Left renal pelvis (tissue), 4 donors: ENCODE measurements around the gene CALCR. TPM values are rescaled to one million over a fixed set of nuclear protein-coding genes. Genes with fewer than 3 reads are reported as not detected.
A peak's percentile ranks its signal among the peaks of the same experiment; 100 is the strongest.
"Not testable (repeated sequence)": the region's sequence is repeated elsewhere in the genome, so short reads cannot be mapped to it uniquely, and the experiment has no call there.

Experiments
- DNase-seq, 4 donors: peaks; one replicate each; pipeline ENCODE4 v3.0.0-alpha.2; 2013; ENCODE audit warnings: low read depth in 4 of 4, low spot score in 3 of 4
- polyA plus RNA-seq, 4 donors: library from polyadenylated mRNA; unstranded; fragments of 120-200 nt; gene quantifications; one replicate each; pipeline ENCODE4 v1.2.1, GENCODE V29; 2013; ENCODE audit not compliant: insufficient read length in 4 of 4

CALCR gene
- polyA plus RNA-seq, result 1 to 10 TPM in 1 of 4 donors, under 1 TPM in 3; 0.08 to 1.2 (median 0.67) TPM

DNA sequence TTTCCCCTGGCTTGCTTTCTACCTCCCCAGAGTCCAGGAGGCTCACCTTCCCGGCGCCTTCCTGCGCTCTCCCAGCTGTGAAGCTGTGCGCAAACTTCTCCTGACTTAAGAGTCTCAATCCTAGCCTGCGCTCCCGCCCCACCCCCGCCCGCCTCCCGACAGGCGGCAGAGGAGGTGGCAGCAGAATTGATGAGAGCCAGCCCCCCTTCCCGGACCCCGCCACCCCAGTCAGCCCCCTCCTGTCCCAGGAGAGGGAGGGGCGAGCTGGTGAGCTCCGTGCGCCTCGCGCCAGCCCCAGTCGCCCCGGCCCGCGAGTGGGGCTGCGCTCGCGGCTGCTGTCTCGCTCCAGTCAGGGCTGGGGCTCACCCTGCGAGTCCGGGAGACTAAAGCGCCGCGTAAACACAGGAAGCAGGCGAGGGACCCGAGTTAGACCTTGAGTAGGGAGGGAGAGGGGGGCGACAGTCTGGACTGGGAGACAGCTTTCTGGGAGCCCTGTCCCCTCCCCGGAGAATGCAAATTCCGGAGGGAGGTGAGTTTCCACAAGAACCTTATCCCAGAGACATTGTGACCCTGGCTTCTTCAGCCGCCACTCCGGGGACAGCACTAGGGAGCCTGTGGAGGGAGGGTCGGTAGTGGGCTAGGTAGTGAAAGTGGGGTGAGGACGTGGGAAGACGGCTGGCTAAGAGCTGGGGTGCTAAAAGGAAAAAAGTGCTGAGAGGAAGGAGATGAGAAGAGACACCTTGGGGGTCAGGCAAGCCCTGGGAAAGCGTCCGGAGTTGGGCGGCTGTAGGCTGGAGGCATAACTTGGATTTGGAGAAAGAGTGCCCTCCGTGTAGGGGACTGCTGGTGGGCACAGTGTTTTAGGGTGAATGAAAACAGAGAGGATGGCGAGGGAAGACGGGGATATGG, at the start of gene CALCR:
Gene CALCR, minus strand, starts transcription at position 79 of the 909 bp plus-strand sequence. CDS start 87,743 bp downstream, outside the sequence.
- DNase-seq, result no peak

DNA sequence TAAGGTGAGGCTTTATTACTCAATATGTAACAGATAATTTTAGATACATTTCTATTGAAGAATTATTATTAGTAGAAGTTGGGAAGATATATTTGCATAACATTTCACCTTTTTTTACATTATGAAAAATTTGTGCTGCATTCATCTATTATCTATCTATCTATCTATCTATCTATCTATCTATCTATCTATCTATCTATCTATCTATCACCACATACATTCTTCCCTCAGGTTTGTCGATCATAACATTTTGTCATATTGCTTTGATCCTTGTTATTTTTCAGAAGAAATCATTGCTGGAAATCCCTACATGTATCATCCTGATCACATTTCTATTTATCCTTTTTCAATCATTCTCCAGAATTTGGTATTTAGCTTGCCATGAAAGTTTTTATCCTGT, 49.3 kb upstream of the CALCR start:
- no peak for DNase-seq

DNA sequence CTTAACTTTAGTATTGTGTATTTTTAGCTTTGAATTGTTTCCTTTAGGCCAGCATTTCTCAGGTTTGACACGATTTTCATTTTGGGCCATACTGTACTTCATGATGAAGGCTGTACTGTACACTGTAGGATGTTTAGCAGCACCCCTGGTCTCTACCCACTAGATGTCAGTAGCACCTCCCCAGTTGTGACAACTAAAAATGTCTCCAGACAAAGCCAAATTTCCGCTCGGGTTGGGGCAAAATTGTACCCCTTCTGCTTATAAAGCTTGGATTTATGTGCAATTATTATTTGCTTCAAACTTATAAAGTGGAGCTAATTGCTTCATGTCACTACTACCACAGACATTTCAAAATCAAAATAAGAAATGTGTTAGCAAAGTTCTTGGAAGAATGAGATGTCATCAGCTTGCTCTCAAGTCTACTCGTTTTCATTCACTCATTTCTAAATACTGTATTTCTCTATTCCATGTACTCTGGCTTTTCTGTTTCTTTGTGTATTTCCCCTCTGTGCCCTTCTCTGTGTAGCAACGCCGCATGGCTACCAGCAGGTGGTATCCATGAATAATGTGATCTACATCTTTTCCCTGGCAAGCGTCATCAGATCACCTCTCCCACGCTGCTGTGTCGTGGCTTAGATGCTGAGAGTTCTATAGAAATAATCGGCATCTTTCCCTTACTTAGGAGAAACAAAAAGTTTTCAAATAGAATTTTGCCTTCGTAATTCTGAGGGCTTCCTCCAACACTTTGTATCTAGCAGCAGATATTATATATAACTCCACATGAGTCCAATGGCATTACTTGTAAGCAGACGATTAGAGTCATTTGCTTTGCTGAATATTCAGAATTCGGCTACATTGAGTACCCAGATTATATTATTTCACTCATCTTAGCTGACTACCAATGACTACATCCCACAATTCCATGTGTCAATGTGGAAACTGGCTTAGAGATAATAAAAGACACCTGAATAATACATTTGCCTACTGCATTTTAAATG, 47.8 kb upstream of the CALCR start:
- DNase-seq, result peak in 1 of 4 donors; percentile 6

DNA sequence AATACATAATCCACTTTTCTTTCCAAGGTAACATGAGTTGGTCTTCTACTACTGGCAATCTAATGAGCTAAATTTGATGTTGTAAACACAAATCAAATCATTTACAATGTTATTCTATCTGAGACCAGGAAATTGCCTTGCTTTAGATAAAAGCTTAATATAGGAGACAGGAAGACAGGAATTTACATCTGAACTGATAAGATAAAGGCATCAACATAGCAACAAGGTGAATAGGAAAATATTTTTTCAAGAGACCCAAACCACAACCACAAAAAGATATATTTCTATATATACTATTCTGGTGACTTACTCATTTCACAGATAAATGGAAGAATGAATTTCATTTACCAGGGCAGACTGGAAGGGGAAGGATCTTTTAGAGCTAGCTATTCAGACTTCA, 46.3 kb upstream of the CALCR start:
- DNase-seq, result no peak

DNA sequence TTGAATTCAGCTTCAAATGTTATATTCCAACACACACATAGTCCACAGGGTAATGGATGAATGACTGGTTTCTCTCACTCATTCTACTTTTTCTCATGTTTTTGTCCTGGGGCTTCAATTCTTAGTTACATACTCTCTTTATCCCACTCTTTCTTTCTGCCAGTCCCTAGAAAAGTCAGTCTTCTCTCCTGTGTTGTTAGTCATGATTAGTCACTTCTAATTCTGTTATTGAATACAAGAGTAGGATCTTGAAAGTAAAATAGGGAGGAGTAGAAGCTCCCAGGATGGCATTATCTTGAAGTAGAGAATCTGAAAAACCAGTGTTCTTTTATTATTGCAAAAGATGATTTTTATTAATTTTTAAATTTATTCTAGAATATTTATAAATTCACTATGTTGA, 45.5 kb upstream of the CALCR start:
- DNase-seq, result no peak

DNA sequence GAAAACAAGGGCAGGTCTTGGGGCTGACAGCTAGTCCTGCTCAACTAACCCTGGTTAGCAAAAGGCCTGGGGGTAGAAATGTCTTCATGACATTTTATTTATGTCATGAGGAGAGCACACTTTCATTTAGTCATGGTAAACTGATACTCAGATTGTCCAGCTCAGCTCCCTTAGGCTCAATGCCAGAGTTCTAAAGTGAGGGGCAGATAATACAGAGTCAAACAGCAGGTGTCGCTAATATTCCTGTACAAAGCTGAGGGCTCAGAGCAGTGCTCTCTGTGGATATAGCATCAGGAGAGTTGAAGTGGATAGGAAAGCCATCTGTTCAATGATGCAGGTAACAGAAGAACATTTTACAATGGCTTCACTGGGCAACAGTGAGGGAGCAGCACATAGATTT, 26.8 kb upstream of the CALCR start:
- DNase-seq, result no peak

DNA sequence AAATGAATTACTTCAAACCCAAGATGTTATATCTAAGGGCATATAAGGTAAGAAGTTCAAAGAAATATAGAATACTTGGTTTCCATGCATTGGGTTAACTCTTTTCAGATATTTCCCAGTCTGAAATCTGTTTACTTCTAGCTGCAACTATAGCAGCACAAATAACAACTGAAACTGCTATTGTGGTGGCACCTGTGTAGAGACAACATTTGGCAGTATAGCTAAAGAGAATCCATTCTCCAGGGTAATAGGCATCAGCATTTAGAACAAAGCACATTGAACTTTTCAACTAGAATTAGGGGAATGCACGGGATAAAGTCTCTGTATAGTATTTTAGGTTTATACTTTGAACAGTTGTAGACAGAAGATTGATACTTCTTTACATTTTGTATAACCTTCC, 19.7 kb upstream of the CALCR start:
- no peak for DNase-seq

DNA sequence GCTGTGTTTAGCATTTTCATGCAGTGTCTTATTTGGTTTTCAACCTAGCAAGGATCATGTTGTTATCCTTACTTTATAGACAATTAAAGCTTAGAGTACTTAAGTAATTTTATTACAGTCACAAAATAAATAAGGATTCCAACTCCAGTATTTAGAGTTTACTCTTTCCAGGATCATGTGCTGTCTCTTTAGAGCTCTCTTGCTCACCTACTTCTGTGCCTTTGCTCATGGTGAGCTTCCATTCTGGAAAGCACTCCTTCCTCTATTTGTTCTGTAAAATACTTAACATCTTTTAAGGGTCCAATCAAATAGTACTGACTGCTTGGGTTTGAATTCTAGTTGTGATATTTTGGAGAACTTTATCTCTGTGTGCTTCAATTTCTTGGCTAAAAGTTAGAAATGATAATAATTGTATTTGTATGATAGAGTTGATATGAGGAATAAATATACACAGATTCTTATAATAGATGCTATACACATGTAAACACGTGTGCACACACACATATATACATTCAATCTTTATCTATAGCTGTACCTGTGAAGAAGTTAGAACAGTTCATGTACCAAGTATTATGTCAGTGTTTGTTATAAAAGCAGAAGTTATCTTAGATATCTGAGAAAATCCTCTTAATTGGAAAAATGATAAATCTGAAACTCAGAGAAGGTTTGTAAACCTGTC, 18.2 kb upstream of the CALCR start:
- no peak for DNase-seq

DNA sequence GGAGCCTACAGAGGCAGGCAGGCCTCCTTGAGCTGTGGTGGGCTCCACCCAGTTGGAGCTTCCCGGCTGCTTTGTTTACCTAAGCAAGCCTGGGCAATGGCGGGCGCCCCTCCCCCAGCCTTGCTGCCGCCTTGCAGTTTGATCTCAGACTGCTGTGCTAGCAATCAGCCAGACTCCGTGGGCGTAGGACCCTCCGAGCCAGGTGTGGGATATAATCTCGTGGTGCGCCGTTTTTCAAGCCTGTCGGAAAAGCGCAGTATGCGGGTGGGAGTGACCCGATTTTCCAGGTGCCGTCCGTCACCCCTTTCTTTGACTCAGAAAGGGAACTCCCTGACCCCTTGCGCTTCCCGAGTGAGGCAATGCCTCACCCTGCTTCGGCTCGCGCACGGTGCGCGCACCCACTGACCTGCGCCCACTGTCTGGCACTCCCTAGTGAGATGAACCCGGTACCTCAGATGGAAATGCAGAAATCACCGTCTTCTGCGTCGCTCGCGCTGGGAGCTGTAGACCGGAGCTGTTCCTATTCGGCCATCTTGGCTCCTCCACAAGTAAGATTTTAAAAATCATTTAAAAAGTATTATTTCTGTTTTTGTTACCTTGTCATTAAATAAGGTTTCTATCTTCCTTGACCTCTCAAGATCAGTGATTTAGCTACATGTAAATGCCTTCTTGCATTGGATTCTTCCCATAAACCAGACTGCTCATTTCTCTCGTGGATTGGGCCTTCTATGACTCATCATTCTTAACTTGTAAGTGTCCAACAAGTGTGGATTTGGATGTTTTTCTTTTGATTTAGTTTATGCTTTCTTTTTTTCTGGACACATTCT, 16.9 kb upstream of the CALCR start:
- DNase-seq, result not testable (repeated sequence)

DNA sequence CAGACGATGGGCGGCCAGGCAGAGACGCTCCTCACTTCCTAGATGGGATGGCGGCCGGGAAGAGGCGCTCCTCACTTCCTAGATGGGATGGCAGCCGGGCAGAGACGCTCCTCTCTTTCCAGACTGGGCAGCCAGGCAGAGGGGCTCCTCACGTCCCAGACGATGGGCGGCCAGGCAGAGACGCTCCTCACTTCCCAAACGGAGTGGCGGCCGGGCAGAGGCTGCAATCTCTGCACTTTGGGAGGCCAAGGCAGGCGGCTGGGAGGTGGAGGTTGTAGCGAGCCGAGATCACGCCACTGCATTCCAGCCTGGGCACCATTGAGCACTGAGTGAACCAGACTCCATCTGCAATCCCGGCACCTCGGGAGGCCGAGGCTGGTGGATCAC, 11.9 kb upstream of the CALCR start:
- not testable (repeated sequence) for DNase-seq

DNA sequence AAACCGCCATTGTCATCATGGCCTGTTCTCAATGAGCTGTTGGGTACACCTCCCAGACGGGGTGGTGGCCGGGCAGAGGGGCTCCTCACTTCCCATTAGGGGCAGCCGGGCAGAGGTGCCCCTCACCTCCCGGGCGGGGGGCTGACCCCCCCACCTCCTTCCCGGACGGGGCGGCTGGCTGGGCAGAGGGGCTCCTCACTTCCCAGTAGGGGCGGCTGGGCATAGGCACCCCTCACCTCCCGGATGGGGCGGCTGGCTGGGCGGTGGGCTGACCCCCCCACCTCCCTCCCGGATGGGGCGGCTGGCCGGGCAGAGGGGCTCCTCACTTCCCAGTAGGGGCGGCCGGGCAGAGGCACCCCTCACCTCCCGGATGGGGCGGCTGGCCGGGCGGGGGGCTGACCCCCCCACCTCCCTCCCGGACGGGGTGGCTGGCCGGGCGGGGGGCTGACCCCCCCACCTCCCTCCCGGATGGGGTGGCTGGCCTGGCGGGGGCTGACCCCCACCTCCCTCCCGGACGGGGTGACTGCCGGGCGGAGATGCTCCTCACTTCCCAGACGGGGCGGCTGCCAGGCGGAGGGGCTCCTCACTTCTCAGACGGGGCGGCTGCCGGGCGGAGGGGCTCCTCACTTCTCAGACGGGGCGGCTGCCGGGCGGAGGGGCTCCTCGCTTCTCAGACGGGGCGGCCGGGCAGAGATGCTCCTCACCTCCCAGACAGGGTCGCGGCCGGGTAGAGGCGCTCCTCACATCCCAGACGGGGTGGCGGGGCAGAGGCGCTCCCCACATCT, 11.4 kb upstream of the CALCR start:
- DNase-seq, result not testable (repeated sequence)

DNA sequence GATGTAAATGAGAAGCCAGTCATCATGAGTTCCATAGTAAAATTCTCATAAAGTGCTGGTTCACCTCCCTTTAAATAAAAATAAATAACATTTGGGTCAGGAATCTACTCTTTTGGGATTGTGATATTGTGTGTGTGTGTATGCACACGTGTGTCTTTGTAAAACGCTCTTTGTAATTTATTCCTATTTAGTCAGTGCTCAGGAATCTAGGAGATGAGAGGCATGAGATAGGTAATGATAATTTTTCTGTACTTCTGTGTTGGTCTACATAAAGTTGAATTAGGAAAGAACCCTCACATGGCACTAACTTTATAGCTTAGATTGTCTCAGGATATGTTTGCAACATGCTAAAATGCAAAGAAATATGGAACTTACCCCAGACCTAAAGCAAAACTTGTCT, 4.9 kb upstream of the CALCR start:
- no peak for DNase-seq

DNA sequence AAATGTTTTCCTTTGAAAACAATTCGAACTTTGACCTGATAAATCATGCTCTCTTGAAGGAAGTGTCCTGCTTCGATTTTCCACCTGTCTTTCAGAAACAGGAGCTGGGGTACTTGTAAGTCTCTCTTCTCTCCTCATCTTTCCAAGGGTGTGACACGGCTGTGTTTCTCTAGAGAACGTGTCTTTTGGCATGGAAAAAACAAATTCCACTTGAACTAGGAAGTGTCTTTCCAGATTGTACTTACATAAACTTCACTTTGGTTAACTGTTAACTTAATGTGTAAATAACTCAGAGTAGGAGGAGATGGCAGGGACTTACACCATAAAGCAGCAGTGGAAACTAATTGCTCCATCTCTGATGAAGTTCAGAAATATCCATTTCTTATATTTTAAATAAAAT, 4.2 kb upstream of the CALCR start:
- DNase-seq, result no peak

DNA sequence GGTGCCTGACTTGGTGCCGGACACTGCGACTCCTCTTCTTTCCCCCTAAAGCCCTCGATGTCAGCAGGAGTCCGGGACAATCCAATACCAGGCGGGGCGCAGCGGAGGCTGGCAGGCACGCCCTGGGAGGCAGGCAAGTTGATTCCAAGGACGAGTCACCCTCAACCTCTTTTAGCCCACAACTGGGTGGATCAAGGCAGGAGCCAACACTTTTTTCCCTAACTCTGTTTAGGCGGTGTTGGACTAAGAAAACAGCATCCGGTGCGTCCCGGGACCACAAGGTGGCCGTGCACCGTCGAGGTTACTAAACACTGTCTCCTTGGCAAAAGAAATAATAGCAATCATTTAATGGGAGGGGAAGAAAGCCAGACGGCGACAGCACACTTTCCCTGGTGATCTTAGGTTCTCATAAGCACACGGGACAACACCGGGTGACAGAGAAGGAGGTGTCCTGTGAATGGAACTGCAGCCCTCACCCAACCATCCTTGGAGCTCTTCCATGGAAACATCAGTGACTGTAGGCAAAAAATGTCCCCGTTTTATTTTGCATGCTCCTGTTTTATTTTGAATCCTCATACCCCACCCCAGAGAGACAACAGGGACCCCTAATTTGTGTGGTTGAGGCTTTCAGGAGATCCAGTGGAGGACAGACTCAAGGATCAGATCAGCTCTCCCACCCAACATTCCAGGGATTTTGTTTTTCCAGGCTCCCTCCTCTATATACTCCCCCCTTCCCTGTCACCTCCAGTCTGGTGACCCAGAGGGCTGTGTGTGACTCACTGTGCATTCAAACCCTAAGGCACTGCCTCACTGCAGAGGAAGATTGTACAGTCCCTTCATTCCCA, 1.3 kb upstream of the CALCR start:
- DNase-seq, result no peak

DNA sequence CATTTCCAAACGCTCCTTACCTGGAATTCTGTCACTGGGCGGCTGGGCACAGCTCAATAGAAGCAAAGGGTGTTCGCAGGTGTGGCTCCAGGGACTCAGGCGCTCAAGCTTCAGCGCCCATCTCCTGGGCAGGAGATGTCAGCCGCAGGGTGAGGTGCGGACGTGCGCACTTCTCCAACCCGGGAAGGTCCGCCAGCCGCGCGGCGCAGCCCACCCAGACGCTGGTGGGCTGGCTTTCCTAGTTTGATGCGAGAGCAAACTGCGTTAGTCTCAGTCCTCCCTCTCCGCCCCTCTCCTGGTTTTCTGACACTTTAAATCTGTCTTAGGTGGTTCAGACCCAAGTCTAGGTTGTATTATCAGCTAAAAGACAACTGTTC, 267 bp downstream of the CALCR start:
- no peak for DNase-seq

DNA sequence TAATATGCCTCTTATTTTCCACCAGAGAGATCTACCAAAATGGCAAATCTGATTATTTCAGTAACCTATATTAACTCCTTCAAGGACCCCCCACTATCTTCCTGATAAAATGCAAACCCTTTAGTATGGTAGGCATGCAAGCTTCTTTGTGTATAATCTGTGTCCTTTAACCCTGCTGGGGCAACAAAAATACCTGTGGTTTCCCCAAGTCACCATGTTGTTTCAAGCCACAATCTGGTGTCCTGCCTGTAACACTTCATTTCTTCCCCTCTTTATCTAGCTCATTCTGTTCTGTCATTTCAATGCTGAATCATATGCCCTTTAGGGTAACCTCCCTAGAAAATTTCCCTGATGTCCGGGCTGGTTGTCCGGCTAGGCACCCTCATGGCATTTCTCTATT, 5.3 kb downstream of the CALCR start:
- DNase-seq, result no peak

DNA sequence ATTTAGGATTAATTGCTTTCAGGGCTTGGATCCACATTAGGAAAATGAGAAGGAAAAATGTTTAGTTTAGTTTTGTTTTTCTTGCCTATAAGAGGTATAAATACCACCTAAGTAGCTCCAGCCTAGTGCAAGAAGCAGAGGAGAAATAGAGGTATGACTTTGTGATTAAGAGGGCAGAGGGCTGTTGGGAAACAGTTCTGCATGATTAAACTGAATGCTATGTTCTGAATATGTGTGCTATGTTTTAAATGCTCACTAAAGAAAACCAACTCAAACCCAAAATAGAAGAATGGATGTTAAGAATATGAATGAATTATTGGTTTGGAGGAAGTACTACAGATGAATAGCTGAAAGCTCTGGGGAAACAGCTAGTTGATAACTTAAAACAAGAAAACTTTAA, 7.6 kb downstream of the CALCR start:
- DNase-seq, result no peak

DNA sequence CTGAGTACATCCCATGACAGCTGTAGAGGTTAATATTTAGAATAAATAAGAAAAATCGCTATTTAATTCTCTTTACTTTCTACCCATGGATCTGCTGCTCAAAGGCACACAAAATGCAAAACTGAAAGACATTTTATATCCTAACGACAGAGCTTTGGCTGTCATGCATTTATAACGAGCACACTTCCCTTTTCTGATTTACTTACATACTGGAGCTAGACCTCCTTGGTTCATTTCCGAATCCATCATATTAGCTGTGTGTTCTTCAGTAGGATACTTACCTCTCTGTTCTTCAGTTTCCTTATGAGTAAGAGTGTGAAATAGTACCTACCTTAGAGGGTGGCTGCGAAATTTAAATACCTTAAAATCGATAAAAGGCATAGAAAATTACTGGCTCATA, 10.9 kb downstream of the CALCR start:
- DNase-seq, result no peak
